ENCODE data around the gene S100A1. TPM values are rescaled to one million over a fixed set of nuclear protein-coding genes. Genes with fewer than 3 reads are reported as not detected.
"Not testable (repeated sequence)": the region's sequence is repeated elsewhere in the genome, so short reads cannot be mapped to it uniquely, and the experiment has no call there.

S100A1 gene
- total RNA-seq, 1 experiment from 2014 or later = 0.46 TPM

DNA sequence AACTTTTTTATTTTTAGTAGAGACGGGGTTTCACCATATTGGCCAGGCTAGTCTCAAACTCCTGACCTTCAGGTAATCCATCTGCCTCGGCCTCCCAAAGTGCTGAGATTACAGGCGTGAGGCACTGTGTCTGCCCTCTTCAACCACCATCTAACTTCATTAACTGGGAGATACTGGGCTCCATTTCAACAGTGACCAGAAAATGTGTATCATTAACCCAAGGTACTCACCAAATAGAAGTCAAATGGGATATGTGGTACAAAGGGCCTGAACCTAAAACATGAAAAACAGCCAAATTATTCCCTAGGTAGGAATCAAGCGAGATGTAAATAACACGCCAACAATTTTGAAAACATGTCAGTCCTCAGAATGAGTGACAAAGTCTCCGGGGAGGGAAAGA, 41.4 kb downstream of the S100A1 start:
- no peaks in the 10 kb centered on the region for H3K27me3 ChIP-seq (ENCODE audit: insufficient read depth, low read depth)
- peak overlapping the region; percentile 91 for H3K4me2 ChIP-seq
- H2AFZ ChIP-seq = no peak overlapping the region
- TF ChIP-seq EZH2 (IDR thresholded peaks at IDR 0.05; ENCODE audit: low read depth) = no peak
- TF ChIP-seq, protein P1, sequence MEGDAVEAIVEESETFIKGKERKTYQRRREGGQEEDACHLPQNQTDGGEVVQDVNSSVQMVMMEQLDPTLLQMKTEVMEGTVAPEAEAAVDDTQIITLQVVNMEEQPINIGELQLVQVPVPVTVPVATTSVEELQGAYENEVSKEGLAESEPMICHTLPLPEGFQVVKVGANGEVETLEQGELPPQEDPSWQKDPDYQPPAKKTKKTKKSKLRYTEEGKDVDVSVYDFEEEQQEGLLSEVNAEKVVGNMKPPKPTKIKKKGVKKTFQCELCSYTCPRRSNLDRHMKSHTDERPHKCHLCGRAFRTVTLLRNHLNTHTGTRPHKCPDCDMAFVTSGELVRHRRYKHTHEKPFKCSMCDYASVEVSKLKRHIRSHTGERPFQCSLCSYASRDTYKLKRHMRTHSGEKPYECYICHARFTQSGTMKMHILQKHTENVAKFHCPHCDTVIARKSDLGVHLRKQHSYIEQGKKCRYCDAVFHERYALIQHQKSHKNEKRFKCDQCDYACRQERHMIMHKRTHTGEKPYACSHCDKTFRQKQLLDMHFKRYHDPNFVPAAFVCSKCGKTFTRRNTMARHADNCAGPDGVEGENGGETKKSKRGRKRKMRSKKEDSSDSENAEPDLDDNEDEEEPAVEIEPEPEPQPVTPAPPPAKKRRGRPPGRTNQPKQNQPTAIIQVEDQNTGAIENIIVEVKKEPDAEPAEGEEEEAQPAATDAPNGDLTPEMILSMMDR (conservative IDR thresholded peaks at IDR 0.05) = no peak
- no peak for DNase-seq
- intact Hi-C loops (cut with micrococcal nuclease; ENCODE audit: unreplicated experiment) = loop anchor here (2.0 to 10.0 kb wide), 5 partner anchors 35 to 603 kb away; partner anchors contain the start of genes CHTOP, HAX1, RAB13 and S100A9
- H3K9me2 ChIP-seq (ENCODE audit: insufficient read depth) = no peaks in the 10 kb centered on the region
- peaks cover 46% of the 10 kb centered on the region for H3K79me2 ChIP-seq (ENCODE audit: low read depth)
- no peaks in the 10 kb centered on the region for H3K9me3 ChIP-seq (ENCODE audit: insufficient read depth, low read depth)
- H3K36me3 ChIP-seq (ENCODE audit: low read depth) = peaks cover 48% of the 10 kb centered on the region
- BruUV-seq (replicated peaks) = no TSS peak
- H4K20me1 ChIP-seq (ENCODE audit: insufficient read depth) = 0 out of 2 replicates have a peak, but pooled peaks cover 6% of the 10 kb centered on the region
- peak overlapping the region; percentile 75 for H3K4me3 ChIP-seq
- no peak overlapping the region for H3K27ac ChIP-seq
- H3F3A ChIP-seq (ENCODE audit: insufficient read depth, low read depth) = peaks cover 70% of the 10 kb centered on the region
- POLR2A ChIA-PET (ENCODE audit: unreplicated experiment) = interaction anchor here (0.9 kb wide), 1 partner anchor 129 kb away, joined by 14 read pairs; the partner anchor contains the start of gene S100A5
- CTCF ChIA-PET = no interaction called here
- H3K4me1 ChIP-seq (replicated peaks; ENCODE audit: insufficient read depth) = peaks cover 13% of the 10 kb centered on the region

DNA sequence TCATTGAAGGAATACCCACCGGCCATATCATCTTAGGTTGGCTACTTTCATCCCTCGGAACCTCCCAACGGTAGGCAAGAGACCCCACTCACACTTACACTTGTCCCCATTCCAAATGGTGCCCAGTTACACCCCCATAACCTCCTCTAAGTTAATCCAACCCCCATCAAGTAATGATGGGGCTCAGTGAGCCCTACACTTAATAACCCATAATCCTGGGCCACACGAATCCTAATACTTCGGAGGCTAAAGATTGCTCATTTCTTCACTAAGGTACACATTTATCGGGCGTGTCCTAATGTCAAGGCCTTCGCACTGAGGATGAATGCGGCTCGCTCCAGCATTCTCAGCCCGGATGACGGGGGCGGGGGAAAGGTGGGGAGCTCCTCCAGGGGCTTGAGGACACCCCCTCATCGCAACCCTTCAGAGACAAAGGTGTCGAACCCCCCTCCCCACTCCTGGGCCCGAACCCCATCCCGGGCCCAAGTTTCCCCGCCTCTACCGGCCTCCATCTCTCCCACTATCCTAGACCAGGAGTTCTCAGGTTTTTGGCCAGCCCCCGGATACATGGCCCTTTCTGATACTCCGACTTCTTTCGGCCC, 42.1 kb downstream of the S100A1 start:
- Histone ChIP-seq H2AFZ (peak overlapping the region; percentile 72), H3K9me2 (ENCODE audit: insufficient read depth) (no peaks in the 10 kb centered on the region), H3K4me3 (peak overlapping the region; percentile 75), H3F3A (ENCODE audit: insufficient read depth, low read depth) (peaks cover 62% of the 10 kb centered on the region), H3K9me3 (ENCODE audit: insufficient read depth, low read depth) (no peaks in the 10 kb centered on the region), H4K20me1 (ENCODE audit: insufficient read depth) (0 out of 2 replicates have a peak, but pooled peaks cover 6% of the 10 kb centered on the region), H3K4me1 (replicated peaks; ENCODE audit: insufficient read depth) (peaks cover 13% of the 10 kb centered on the region), H3K36me3 (ENCODE audit: low read depth) (peaks cover 40% of the 10 kb centered on the region), H3K27me3 (ENCODE audit: insufficient read depth, low read depth) (no peaks in the 10 kb centered on the region), H3K27ac (peak overlapping the region; percentile 30), H3K79me2 (ENCODE audit: low read depth) (peaks cover 46% of the 10 kb centered on the region), H3K4me2 (peak overlapping the region; percentile 91)
- TSS peak; percentile 67 for BruUV-seq (replicated peaks)
- CTCF ChIA-PET = no interaction called here
- POLR2A ChIA-PET (ENCODE audit: unreplicated experiment) = interaction anchor here (0.6 kb wide), 1 partner anchor 88 kb away, joined by 4 read pairs; no protein-coding TSS in a partner anchor
- intact Hi-C loops (cut with micrococcal nuclease; ENCODE audit: unreplicated experiment) = loop anchor here (2.0 to 10.0 kb wide), 5 partner anchors 36 to 602 kb away; partner anchors contain the start of genes CHTOP, HAX1, RAB13 and S100A9
- TF ChIP-seq, protein P1 (conservative IDR thresholded peaks at IDR 0.05) = no peak
- no peak for TF ChIP-seq EZH2 (IDR thresholded peaks at IDR 0.05; ENCODE audit: low read depth)
- DNase-seq = no peak

DNA sequence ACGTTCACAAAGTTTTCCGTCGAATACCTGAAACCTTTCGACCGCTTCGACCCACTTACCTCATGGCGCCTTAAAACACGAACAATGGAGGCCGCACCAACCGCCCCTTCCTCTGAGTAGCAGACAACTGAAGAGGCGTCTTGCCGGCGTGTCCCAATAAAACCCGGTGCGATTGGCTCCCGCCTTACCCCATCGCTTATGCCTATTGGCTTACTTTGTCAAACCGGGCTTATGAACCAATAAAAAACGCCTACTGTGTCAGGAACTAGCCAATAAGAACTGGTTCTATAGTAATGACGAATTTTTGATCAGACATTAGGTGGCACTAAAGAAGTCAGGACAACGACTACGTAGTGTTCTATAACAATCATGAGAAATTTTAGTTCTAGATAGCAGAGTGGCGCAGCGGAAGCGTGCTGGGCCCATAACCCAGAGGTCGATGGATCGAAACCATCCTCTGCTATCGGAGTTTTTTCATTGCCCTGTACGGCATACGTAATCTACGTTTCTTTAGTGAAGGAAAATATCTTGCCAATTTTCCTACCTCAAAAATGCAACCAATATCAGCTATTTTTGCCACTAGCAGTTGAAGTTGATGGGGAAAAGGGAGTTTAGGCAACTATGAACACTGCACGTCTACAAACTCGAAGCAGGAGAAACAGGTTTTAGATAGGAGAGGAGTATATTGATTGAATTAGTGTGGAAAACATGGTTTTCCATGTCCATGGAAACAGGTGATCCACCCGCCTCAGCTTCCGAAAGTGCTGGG, 42.8 kb downstream of the S100A1 start, which contains the start of gene ILF2:
Gene ILF2 (minus strand): TSS at position 135 of the 769 bp plus-strand sequence. CDS start 71 bp downstream, at position 64.
- Histone ChIP-seq H3K4me2 (peak within 1 kb of the TSS; percentile 91), H3K4me3 (peak within 1 kb of the TSS; percentile 75), H3K27me3 (ENCODE audit: insufficient read depth, low read depth) (no peaks in the 10 kb centered on the region), H3K79me2 (ENCODE audit: low read depth) (peaks cover 46% of the 10 kb centered on the region), H3K9me3 (ENCODE audit: insufficient read depth, low read depth) (no peaks in the 10 kb centered on the region), H3K9me2 (ENCODE audit: insufficient read depth) (no peaks in the 10 kb centered on the region), H4K20me1 (ENCODE audit: insufficient read depth) (0 out of 2 replicates have a peak, but pooled peaks cover 6% of the 10 kb centered on the region), H3K4me1 (replicated peaks; ENCODE audit: insufficient read depth) (peaks cover 13% of the 10 kb centered on the region), H3F3A (ENCODE audit: insufficient read depth, low read depth) (peaks cover 57% of the 10 kb centered on the region), H3K36me3 (ENCODE audit: low read depth) (peaks cover 33% of the 10 kb centered on the region), H3K27ac (peak within 1 kb of the TSS; percentile 72), H2AFZ (peak within 1 kb of the TSS; percentile 88)
- CTCF ChIA-PET = no interaction called here
- BruUV-seq (replicated peaks) = TSS peak; percentile 61
- no peak for TF ChIP-seq EZH2 (IDR thresholded peaks at IDR 0.05; ENCODE audit: low read depth)
- TF ChIP-seq, protein P1 (conservative IDR thresholded peaks at IDR 0.05) = 0 out of 2 replicates have a peak, but pooled peaks have one; percentile 14
- intact Hi-C loops (cut with micrococcal nuclease; ENCODE audit: unreplicated experiment) = loop anchor here (1.0 to 10.0 kb wide), 8 partner anchors 36 to 601 kb away; partner anchors contain the start of genes CHTOP, HAX1, RAB13 and S100A9
- peak; percentile 94 to 100 for DNase-seq
- POLR2A ChIA-PET (ENCODE audit: unreplicated experiment) = interaction anchor here (0.6 to 0.7 kb wide), 4 partner anchors 24 to 307 kb away, joined by 3 to 7 read pairs (median 4); partner anchors contain the start of genes CREB3L4 and JTB

DNA sequence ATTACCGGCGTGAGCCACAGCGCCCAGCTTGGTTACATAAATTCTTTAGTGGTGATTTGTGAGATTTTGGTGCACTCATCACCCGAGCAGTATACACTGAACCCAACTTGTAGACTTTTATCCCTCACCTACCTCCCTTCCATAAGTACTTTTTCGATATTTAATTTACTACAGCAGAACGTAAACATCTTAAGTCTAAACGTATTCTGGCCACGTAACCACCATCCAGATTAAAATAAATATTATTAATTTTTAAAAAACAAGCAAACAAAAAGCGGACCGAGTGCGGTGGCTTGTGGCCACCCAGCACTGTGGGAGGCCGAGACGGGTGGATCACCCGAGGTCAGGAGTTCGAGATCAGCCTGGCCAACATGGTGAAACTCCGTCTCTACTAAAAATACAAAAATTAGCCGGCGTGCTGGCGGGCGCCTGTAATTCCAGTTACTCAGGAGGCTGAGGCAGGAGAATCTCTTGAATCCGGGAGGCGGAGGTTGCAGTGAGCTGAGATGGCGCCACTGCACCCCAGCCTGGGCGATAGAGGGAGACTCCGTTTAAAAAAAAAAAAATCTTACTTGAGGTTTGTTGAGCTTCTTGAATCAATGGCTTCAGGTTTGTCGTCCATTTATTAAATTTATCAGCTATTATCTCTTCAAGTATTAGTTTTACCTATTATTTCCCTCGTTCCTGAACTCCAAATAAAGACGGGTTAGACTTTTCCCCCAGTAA, 43.6 kb downstream of the S100A1 start:
- not testable (repeated sequence) for H3K27me3 ChIP-seq (ENCODE audit: insufficient read depth, low read depth); H4K20me1 ChIP-seq (ENCODE audit: insufficient read depth); H3K9me2 ChIP-seq (ENCODE audit: insufficient read depth); H3K9me3 ChIP-seq (ENCODE audit: insufficient read depth, low read depth); BruUV-seq (replicated peaks)
- Histone ChIP-seq H3K4me2 (peak overlapping the region; percentile 59), H3K27ac (peak overlapping the region; percentile 72), H3K4me3 (peak overlapping the region; percentile 45), H3K36me3 (ENCODE audit: low read depth) (peaks cover 28% of the 10 kb centered on the region), H3K4me1 (replicated peaks; ENCODE audit: insufficient read depth) (peaks cover 13% of the 10 kb centered on the region), H3K79me2 (ENCODE audit: low read depth) (peaks cover 39% of the 10 kb centered on the region), H3F3A (ENCODE audit: insufficient read depth, low read depth) (peaks cover 53% of the 10 kb centered on the region), H2AFZ (peak overlapping the region; percentile 88)
- intact Hi-C loops (cut with micrococcal nuclease; ENCODE audit: unreplicated experiment) = loop anchor here (1.0 to 10.0 kb wide), 8 partner anchors 37 to 601 kb away; partner anchors contain the start of genes CHTOP, HAX1, RAB13 and S100A9
- ChIA-PET POLR2A (ENCODE audit: unreplicated experiment) (interaction anchor here (0.6 to 0.7 kb wide), 7 partner anchors 36 to 306 kb away, joined by 3 to 7 read pairs (median 5); partner anchors contain the start of genes CREB3L4 and JTB), CTCF (interaction anchor here (0.6 kb wide), 2 partner anchors 169 to 1324 kb away, joined by 3 read pairs; no protein-coding TSS in a partner anchor)
- DNase-seq = peak in 1 of 2 experiments; percentile 48

All from PC-9 (cell line).